ENCODE measurements around the gene SF3A1.

Gene SF3A1

DNA sequence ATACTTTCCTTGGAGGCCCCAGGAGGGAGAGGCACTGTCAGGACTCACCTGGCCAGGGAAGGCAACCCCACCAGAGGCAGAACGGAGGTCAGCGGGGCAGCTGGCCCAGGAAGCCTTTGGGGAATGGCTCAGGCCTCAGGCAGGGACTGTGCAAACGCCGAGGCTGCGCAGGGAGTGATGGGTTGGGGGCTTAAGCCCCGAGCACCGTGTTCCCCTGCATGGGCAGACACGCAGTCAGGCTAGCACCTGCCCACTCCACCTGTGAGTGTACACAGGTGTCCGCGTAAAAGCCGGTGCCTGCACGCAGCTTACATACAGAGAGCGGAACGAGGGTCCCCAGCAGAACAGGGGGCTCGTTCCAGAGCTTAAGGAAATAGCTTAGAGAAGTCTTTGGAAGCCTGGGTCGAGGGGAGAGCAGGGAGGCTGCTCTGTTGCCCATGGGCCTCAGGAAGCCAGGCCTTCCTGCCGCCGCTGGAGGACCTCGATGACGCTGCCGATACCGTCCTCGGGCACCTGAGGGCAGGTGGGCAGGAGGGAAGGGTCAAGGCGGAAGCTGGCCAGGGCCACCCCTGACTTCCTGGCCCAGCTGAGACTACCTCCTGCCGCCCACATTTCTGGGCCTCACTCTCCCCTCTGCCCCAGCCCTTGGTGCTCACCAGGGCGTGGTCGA is 71.4 kb downstream of the SF3A1 start:
- no peak for DNase-seq

DNA sequence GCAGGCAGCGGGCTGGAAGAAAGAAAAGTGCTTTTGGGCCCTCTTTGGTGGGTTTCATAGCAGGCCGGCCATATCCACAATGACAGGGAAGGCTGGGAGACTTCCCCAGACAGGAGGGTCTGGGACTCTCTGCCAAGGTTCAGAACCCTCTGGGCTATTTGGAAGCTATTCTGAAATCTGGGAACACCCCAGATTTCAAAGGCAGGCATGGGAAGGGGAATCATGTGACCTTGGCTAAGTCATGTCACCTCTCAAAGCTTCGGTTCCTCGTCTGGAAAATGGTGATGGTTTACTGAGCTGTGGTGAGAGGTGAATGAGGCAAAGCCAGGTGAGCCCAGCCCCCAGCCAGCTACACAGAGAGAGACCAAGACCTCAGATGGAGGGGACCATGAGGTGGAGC is 72.0 kb downstream of the SF3A1 start:
- DNase-seq, result peak; percentile 67

DNA sequence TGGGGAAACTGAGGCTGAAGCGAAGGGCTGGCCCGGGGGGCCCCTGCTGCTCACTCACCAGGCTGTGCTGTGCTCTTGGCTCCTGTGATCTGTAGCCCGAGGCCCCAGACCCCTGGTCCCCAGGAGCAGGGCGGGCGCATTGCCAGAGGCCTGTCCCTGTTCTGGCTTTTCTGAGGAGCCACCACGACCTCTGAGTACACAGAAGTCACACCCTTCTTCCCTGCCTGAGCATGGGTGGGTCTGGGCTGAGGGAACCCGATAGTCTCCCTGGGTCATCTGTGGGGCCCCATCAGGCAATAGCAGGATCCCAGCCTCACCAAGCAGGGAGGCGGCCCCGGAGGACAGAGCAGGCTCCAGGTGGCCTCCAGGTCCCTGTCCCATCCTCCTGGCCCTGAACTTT is 72.5 kb downstream of the SF3A1 start:
- no peak for DNase-seq

DNA sequence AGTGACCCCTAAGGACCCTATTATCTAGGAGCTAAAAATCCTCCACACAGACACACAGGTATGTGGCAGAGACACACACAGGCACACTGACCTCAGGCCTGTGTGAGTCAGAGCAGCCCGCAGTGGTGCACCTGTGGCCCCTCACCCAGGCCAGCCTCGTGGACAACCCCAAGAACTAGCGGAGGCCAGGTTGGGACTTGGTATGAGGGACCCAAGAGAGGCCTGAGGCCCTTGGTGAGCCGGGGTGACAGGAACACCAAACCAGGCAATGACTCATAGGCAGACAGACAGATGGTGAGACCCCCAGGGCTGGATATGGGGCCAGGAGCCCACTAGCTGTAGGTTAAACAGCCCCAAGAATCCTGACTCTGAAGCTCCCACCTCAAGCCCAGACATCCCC is 73.4 kb downstream of the SF3A1 start:
- no peak for DNase-seq

DNA sequence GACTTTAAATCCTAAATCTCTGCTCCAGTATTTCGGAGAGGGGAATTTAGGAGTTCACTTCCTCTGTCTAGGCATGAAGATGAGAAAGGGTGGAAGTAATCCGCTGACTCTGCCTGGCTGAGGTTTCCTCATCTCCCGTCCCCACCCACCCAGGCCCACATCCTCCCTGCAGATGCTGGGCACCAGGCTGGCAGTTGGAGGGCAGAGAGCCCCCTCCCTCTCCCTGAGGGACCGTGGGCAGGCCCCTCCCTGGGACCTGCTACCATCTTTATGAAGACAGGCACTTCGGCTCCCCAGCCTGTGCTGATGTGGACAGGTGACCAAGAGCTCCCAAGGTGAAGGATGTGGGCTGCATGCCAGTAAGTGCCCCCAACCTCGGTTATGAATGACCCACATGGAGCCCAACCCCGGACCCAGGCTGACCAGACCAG is 74.1 kb downstream of the SF3A1 start:
- peak; percentile 67 for DNase-seq

All from suppressor macrophage treated with lipopolysaccharide for 4 hours (primary cell).